AG04449 (cell line): ENCODE data around the gene DNAJC7.

ENCODE experiments used
- CTCF ChIA-PET: fragments of 350-600 bp; formaldehyde crosslinking; extraction: SDS; loops from one replicate; lab custom pipeline; 2021; ENCODE audit warnings: antibody characterized with exemption; lab: Yijun Ruan, JAX
- POLR2A ChIA-PET: fragments of 400-600, 350-600 bp; formaldehyde crosslinking; extraction: SDS; loops from one replicate; lab custom pipeline; 2020; ENCODE audit warnings: antibody characterized with exemption, inconsistent platforms; lab: Yijun Ruan, JAX
- DNase-seq: peaks from one replicate; pipeline ENCODE4 v3.0.0-alpha.2; 2010; ENCODE audit warnings: low read depth, low spot score
- H3K4me3 ChIP-seq: 2 replicates; pipeline ENCODE4 v1.5.1; 2011; ENCODE audit warnings: low read depth, mild to moderate bottlenecking, control low read depth, low read length
- TF ChIP-seq, protein P1 (sequence below): IDR thresholded peaks from one replicate; pipeline ENCODE4 v1.5.1; 2011; ENCODE audit warnings: mild to moderate bottlenecking, moderate library complexity, low read length, control low read depth, inconsistent platforms; ENCODE audit not compliant: insufficient read depth; ENCODE audit errors: missing control alignments

Gene DNAJC7

GRCh38 chr17:41962111-41962510, 55.1 kb downstream of the DNAJC7 start:
- ChIA-PET POLR2A (no interaction called here), CTCF (interaction anchor here (0.7 to 11.2 kb wide), 19 partner anchors 8 to 450 kb away, joined by 3 to 131 read pairs (median 10); partner anchors contain the start of genes ACLY, DHX58, DNAJC7 and HSPB9)
- no peak for DNase-seq
- no peak overlapping the region for H3K4me3 ChIP-seq
- TF ChIP-seq, protein P1, sequence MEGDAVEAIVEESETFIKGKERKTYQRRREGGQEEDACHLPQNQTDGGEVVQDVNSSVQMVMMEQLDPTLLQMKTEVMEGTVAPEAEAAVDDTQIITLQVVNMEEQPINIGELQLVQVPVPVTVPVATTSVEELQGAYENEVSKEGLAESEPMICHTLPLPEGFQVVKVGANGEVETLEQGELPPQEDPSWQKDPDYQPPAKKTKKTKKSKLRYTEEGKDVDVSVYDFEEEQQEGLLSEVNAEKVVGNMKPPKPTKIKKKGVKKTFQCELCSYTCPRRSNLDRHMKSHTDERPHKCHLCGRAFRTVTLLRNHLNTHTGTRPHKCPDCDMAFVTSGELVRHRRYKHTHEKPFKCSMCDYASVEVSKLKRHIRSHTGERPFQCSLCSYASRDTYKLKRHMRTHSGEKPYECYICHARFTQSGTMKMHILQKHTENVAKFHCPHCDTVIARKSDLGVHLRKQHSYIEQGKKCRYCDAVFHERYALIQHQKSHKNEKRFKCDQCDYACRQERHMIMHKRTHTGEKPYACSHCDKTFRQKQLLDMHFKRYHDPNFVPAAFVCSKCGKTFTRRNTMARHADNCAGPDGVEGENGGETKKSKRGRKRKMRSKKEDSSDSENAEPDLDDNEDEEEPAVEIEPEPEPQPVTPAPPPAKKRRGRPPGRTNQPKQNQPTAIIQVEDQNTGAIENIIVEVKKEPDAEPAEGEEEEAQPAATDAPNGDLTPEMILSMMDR: no peak

- TF ChIP-seq, protein P1: peak; percentile 45
- H3K4me3 ChIP-seq: no peak overlapping the region
- ChIA-PET POLR2A (interaction anchor here (0.8 kb wide), 1 partner anchor 148 kb away, joined by 4 read pairs; the partner anchor contains the start of gene P3H4), CTCF (interaction anchor here (0.6 to 11.2 kb wide), 29 partner anchors 10 to 263 kb away, joined by 3 to 131 read pairs (median 4); partner anchors contain the start of genes ACLY, DHX58, HAP1 and HSPB9)
- DNase-seq: no peak
Measured at GRCh38 chr17:41959336-41960095, 57.7 kb downstream of the DNAJC7 start.

GRCh38 chr17:41959030-41959335, 58.3 kb downstream of the DNAJC7 start:
- TF ChIP-seq, protein P1: no peak
- CTCF ChIA-PET: interaction anchor here (0.7 to 11.2 kb wide), 27 partner anchors 10 to 263 kb away, joined by 3 to 131 read pairs (median 4); partner anchors contain the start of genes ACLY, DHX58, HAP1 and HSPB9
- POLR2A ChIA-PET: interaction anchor here (0.8 kb wide), 1 partner anchor 147 kb away, joined by 4 read pairs; the partner anchor contains the start of gene P3H4
- no peak overlapping the region for H3K4me3 ChIP-seq
- no peak for DNase-seq

DNA sequence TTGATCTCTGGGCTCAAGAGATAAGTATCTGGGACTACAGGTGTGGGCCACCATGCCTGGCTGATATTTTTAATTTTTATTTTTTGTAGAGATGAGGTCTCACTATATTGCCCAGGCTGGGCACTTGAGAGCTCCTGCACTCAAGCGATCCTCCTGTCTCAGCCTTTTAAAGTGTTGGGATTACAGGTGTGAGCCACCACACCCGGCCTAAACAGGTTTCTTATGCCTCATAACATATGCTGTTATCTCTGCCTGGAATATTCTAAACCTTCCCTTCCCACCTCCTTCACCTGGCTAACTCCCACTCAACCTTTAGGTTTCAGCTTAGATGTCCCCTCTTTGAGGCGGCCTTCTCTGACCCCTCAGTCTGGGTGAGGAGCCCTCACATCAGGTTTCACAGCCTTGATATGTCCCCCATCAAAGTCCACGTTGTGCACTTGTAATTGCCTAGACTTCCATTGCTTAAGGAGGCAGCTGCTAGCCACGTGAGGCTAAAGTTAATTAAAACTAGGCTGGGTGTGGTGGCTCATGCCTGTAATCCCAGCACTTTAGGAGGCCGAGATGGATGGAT, 59.3 kb downstream of the DNAJC7 start:
- ChIA-PET POLR2A (interaction anchor here (0.9 kb wide), 1 partner anchor 27 kb away, joined by 3 read pairs; no protein-coding TSS in a partner anchor), CTCF (interaction anchor here (0.6 to 11.2 kb wide), 11 partner anchors 8 to 221 kb away, joined by 3 to 131 read pairs (median 5); partner anchors contain the start of genes ACLY, CNP, DHX58 and HSPB9)
- no peak overlapping the region for H3K4me3 ChIP-seq
- TF ChIP-seq, protein P1: no peak
- DNase-seq: no peak

GRCh38 chr17:41957031-41957868, 60.0 kb downstream of the DNAJC7 start:
- no peak for DNase-seq
- CTCF ChIA-PET: interaction anchor here (0.7 to 11.2 kb wide), 7 partner anchors 9 to 220 kb away, joined by 3 to 129 read pairs (median 5); partner anchors contain the start of genes ACLY, CNP and DHX58
- TF ChIP-seq, protein P1: no peak
- POLR2A ChIA-PET: interaction anchor here (0.9 kb wide), 1 partner anchor 26 kb away, joined by 3 read pairs; no protein-coding TSS in a partner anchor
- no peak overlapping the region for H3K4me3 ChIP-seq
